ENCODE results near the gene ARHGEF28.

ARHGEF28 gene

DNA sequence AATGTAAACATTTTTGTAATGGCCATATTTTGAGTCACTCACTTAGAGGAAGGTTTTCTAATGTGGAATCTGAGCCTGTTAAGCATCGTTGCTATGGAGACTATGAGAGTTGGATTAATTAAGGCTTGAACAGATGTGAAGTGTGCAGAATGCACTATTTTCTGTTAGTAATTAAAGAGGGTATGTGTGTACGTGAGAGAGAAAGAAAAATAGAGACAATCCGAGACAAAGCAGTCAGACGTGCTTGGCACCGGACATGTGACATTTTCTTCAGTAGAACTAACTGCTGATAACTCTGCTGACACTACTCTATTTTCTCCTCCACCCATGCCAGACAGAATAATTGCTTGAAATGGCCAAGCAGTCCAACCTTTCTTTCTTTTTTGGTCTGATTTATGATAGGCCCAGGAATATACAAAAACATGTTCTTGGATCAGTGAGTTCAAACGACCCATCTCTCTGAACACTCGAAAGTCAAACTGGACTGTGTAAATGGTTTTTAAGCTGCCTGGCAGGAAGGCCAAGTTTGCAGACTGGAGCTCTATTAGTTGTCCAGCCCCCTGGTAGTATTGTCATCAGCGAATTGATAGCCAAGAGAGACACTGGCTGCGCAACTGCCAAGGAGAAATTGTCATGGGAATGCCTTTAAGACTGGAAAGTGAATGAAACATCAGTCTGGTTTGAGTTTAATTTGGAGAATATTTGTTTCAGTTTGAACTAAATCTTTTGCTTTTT, 322.1 kb downstream of the ARHGEF28 start:
- no peak for DNase-seq

DNA sequence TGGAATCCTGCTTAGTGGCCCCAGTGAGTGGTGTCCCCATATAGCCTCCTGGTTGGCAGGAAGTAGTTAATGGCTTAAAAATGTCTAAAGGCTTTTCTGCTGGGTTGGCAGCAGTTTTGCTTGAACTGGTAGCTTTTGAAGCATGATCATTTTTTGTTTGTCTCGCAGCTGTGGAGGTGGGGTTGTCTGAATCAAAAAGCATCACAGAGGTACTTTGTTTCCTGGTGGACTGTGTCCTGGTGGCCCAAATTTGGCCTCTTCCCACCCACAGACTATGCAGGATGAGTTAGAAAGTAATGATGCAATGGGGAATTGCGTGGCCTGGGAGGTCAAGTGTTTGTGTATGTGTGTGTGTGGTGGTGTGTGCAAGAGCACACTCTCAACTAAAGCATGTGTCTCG, 322.7 kb downstream of the ARHGEF28 start:
- no peak for DNase-seq

DNA sequence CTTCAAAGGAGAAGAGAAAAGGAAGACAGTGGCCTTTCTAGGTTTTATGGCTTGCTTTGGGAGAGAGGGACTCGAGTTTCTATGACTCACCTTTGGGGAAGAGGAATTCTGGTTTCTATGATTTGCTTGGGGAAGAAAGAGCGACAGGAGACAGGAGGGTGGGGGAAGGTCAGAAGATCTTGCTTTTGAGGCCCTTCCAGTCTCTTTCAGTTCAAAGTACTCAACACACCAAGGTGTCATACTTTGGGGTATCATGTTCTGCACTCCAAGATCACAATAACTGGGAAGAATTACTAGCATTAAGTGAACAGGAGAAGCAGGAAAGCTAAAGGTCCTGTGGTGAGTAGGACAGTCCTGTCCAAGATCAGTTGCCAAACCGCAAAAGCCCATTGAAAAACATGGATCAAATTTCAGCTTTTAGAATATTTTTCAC, 324.5 kb downstream of the ARHGEF28 start:
- DNase-seq: no peak

DNA sequence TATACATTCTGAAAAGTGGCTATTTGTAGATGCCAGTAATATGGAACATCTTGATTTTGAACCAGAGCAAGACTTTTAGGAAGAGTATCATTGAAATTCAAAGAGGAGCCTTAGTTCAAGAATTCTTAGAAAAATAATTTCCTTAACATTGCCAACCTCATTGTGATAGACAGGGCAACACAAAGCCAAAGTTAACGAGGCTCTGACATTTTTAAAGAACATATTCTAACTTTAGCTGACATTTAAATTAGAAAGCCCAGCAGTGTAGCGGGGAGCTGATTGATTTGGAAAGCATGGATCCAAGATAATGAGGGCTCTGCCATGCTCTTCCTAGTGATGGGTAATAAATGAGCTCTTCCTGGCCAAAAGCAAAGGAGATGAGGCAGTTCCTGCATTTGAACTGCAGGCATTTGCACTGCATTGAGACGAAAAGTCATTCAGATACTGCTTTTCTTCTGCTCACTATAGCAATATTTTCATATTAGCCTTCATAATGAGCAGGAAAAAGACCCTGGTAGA, 325.0 kb downstream of the ARHGEF28 start:
- no peak for DNase-seq

DNA sequence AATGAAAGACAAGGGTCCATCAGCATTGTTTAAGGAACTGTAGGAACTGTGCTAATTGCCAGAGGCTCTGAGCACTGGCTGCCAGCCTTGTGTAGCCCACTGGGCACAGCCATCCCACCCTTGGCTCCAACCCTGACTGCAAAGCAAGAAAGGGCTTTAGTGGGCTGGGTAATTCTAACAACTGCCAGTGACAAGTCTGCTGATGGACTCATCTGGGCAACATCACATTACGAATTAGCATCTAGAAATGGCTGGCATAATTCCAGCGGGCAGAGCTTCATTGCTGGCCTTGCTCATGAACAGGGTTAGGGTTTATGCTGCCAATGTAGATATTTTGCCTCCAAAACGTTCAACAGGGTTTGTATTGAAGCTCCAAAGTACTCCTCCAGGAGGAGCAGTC, 326.9 kb downstream of the ARHGEF28 start:
- no peak for DNase-seq

DNA sequence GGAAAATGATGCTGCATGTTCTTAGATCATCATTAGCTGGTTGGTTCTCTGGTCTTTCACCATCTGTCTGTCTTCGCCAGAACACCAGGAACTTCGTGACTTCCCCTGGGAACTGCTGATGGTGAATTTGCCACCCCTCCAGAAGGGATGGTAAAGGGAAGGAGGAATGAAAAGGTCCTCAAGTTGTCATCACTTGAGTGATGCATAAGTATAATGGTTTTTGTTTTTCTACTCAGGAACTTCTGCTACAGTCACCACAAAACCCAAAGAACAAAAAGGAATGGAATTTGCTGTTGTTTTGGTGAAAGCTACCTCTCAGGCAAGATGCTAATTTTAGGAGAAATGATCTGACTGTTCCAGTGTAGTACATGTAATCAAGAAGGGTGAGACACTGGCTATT, 328.4 kb downstream of the ARHGEF28 start:
- DNase-seq: no peak

DNA sequence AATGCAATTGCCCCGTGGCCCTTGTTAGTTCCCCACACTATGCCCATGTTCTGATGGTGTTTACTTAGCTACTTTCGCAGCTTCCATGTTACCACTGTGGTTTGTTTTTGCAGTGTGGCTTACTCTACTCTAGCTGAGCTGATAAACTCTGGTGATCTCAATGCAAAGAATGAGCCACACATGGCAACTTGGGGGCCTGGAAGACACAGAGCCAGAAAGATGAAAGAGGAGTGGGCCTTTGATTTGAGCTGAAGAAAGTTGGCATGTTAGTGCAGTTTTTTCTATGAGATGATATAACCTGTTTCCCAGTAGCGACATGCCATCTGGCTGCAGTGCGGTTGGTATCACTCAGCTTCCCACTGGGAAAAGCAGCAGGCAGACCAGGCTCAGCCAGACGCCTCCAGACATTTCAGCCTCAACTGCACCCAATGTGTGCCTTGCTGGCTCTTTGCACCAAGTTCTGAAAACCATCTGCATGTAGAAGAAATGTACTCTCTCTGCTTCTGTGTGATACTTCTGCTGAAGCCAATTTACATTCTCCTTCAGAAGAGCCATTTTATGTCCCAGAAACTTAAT, 329.4 kb downstream of the ARHGEF28 start:
- no peak for DNase-seq

DNA sequence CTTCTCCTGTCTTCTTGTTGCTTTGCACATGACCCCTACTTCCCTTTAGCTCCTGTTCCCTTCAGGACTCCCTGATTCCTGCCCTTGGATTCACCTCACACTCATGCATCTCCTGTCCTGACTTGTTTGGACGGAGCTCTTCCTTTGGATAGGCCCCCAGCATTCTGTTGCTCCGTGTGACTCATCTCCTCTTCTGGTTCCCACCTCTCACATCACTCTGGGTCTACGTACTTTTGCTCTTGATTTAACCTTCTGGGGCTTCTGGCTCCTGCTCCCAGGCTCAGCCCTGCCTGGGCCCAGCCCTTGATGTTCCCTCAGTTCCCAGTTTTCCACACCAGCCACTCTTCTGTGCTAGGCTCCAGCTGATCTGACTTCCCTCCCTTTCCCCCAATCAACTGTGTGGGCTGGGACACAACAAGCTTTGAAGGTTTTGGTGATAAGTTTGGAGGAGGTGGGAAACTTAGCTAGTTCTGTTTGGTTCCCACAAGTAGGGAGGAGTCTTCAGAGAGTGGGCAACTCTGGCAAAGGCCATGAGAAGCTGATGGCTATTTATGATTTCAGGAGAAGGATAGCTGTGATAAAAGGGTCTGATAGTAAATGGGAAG, 331.5 kb downstream of the ARHGEF28 start:
- DNase-seq: no peak

DNA sequence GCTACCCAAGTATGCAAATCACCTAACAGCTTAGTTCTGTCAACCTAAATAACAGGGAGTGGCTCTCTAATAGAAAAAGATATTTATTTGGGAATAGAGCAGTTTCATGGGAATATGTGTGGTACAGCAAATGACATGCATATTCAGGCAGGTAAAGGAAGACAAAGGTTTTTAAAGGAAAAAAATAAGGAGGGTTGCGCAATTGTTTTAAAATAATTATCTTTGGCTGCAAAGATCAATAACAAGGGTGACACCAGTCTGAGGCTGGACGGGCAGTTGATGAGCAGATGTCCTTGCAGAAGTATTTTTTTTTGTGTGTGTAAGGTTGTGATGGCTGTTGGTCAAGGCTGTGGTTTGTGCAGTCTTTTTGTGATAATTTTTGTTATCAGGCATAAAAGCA, 332.0 kb downstream of the ARHGEF28 start:
- no peak for DNase-seq

DNA sequence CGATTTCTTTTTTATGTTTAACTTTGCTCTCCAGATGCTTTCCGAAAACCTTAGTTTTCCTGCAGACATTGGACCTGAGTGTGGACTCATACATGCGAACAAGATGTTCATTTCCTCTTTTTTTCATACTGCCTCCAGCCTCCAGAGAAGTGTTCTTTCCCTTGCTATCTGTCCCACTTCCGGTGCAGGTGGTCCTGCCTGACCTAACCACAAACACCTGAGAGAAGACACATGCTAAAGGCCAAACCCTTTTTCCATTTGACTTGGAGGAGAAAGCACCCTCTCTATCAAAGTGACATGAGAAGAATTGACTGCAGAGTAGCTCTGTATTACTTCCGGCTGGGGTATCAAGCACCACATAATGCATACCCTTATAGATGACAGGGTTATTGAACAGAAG, 334.0 kb downstream of the ARHGEF28 start:
- DNase-seq: no peak

DNA sequence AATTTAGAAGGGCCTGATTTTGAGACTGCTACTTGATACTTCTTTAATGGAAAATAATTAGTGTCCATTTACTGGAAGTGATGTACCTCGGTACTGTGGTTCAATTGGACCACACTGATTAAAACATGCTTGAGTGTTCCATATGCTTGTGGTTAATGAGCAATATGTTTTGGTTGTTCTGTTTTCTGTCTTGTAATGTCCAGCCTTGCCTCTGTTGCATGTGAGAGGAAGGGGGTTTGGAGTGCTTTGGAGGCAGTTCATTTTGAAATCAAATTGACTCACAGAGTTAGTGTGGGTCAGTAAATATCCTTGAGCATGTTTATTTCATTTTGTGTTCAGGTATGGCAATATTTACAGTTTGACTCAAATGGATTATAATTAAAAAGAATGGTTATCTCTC, 334.4 kb downstream of the ARHGEF28 start:
- DNase-seq: no peak

DNA sequence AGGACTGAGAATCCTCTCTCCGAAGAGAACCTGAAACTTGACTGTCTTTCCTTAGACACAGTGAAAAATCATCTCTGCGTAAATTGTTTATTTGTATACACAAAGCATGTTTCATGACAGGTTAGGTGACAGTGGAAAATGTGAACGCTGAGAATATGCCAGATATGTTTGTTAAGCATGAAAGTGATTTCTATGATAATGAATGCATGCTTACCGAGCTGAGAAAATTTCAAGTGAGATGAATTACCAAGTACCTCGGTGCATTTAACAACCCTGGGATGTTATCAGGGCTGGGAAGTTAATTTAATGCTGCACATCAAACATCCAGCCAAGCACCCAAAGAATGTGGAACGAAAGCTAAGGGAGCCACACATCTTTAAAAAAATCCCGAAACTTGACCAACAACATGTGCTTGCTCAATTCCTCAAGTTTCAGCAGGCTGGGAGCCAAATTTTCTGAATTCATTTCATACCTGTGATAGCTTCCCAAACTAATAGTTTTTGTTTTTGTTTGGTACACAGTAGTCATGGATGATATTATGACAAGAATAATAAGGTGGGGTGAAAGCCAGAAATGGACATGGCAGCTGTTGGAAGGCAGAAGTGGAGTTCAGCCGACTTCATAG, 336.9 kb downstream of the ARHGEF28 start:
- no peak for DNase-seq

DNA sequence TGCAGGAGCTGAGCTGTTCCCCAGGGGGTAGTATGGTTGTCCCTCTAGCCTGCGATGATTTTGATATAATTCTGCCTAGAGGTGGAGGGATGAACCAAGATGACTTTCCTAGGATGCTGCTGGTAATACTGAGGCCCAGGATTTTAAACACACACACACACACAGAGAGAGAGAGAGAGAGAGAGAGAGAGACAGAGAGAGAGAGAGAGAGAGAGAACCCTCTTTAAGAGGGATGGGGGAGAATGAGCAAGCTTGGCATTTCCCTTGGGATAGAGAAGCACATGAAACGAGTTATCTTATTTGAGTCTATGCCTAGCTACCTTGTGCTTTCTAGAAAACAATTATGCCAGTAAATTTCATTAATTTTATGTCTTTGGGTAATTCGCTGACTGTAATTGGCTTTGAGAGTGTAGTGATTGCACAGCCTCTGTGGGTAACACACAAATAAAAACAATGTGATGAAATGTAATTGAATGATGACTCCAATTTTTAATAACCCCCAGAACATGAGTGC, 338.4 kb downstream of the ARHGEF28 start:
- no peak for DNase-seq

DNA sequence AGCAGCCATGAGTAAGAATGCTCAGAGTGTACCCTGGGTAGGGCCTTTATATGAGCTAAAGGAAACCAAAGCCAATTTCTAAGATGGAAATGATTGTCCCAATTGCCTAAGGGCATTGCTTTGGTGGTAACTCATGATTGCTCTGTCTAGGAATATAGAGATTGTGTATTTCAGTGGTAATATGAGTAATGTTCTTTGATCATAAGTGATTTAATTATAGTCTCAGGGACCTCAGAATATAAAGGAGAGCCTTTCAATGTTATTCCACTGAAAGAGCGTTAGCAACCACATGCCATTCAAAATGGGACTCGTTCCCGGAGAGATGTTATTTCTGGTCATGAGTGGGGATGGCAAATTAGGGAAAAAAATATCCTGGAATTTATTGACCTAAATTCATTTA, 340.5 kb downstream of the ARHGEF28 start:
- no peak for DNase-seq

DNA sequence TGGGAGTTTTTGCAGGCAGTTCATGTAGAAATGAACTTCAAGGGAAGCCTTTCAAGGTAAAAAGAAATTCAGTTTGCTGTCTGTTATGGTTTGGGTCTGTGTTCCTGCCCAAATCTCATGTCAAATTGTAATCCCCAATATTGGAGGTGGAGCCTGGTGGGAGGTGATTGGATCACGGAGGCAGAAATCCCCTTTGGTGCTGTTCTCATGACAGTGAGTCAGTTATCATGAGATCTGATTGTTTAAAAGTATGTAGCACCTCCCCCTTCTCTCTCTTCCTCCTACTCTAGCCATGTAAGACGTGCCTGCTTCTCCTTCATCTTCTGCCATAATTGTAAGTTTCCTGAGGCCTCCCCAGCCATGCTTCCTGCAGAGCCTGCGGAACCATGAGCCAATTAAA, 341.4 kb downstream of the ARHGEF28 start:
- DNase-seq: no peak

DNA sequence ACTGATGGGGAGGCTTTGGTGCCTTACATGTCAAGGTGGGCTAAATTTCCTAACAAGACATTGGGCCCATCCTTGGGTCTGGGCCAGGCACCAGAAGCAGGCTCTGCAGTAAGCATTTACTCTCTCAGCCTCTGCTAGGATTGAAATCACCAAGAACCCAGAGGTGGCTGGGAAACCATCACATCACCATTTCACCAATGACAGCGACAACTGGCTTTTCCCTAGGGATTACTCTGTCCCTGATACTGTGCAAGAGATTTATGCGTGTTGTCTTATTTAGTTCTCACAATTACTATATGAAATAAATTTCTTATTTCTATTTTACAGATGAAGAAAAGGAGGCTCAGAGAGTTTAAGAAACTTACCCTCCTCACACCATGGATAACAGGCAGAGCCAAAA, 342.2 kb downstream of the ARHGEF28 start:
- DNase-seq: no peak

DNA sequence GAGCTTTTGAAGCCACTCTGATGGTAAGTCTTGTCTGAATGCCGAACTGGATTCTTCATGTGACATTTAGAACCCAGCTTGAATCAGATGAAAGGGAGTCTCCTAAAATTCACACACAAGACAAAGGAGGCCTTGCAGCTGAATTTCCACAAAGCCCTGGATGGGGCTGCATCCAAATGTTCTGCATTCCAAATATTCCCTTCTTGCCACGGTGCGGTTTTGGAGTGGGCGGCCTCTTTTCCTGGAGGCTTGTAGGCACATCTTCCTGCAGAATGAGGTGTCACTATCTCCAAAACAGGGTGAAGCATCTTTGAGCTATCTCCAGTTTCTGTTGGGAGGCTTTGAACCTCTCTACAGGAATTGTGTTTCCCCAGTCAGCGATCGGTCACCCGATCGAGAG, 342.7 kb downstream of the ARHGEF28 start:
- no peak for DNase-seq

DNA sequence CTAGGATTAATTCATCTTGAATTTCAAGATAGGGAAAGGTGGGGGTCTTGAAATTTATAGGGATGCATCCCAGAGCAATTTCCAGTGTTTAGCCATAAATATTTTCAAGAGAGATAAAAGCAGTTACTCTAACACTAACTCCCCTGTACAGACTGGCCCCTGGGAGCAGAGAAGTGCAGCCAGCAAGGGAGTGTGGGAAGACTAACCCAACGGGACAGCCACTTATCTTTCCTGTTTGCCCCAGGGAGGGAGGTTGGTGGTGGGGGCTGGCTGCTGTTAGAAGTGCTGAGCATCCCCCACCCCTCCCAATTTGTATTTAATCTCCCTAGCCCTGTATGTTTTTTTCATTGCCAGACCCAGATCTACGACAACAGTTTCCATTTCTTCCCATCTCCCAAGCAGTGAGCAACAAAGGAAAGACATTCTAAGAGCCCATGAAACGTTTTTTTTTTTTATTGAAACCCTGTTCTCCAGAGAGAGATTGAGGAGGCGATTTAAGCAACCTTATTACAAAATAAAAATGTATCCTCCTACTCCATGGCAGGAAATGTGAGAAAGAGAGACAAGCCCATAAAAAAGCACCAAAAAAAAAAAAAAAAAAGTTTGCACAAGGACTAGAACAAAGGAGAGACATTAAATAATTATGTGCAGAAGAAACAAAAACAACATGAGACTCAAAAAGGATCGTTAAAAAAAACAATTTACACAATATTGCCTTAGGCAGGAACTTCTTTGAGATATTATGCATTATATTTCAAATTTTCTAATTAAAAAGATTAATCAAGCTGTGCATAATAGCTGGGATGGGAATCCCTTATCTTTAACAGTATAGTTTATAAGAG, 343.4 kb downstream of the ARHGEF28 start:
- no peak for DNase-seq

DNA sequence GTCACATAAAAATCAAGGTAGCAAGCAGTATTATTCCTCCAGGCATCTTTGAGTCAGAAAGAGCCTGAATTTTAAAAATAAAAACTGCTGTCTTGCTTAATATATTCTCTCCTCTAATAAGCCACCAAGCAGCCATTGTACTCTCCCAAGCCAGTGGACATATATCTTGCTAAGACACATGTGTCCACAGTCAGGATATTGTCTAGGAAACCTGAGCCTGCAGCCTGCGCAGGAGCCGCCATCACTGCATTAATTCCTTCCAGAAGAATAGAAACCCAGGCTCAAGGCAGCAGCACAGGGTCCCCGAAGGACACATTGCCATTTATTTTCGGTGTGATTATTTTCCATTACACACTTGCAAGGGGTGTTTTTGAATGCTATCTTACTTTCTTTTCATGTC, 345.3 kb downstream of the ARHGEF28 start:
- no peak for DNase-seq

DNA sequence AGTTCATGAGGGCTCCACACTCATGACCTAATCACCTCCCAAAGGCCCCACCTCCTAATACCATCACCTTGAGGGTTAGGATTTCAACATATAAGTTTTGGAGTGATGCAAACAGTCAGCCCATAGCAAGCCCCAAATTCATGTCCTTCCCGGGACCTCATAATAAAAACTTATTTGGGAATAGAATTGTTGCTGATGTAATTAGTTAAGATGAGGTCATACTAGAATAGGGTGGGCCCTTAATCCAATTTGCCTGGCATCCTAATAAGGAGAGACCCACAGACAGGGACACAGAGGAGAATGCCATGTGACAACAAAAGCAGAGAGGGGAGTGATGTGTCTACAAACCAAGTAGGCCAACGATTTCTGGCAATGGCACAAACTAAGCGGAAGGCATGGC, 347.1 kb downstream of the ARHGEF28 start:
- no peak for DNase-seq

DNA sequence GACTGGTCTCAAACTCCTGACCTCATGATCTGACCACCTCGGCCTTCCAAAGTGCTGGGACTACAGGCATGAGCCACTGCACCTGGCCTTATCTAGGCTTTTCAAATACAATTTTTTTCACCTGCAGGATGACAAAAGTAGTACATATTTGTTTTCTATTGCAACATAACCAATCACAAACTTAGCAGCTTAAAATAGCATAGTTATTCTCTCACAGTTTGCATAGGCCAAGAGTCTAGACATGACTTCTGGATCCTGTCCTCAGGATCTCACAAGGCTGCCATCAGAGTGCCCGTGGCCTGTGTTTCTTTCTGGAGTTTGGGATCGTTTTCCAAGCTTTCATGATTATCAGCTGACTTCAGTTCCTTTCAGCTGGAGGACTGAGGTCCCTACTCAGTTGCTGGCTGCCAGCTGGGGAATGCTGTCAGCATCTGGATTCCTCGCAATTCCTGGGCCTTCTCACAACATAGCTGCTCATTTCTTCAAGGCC, 348.9 kb downstream of the ARHGEF28 start:
- no peak for DNase-seq

DNA sequence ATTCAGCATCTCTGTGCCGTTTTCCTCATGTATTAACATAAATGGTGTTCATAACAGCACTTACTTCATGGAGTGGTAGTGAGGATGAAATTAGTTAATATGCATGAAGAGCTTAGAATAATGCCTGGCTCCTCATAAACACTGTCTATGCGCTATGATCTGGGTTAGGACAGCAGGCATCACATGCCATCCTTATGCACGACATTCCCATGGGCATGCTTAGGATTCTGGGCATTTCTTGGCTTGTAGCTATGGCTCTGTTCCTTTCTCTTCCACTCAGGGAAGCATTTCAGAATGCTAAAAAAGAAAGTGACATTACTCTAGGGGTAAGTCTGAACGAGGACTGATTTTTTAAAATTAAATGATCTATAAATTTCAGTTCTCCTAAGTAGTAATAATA, 349.8 kb downstream of the ARHGEF28 start:
- DNase-seq: no peak

DNA sequence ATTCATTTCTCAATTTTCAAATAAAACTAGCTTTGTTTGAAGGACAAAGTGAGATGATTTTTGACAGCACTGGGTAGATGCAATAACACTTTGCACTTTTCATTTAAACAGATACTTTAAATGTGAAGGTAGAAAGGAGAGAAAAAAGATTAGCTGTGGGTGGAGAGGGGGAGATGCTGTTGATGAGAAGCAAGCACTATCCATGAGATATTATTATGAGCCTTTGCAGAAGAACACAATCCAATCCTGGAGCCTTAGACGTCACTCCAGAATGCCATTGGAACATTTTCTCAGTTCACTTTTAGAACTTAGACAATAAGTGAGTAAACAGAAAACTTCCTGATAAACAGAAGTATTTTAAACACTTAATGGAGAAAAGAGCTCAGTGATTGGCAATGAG, 351.1 kb downstream of the ARHGEF28 start:
- DNase-seq: no peak

Measured in GDM1 (cell line).